GM19455 (cell line): ENCODE measurements around the gene SELENOM.
"Not testable (repeated sequence)": the region's sequence is repeated elsewhere in the genome, so short reads cannot be mapped to it uniquely, and the experiment has no call there.

Experiments used
- ATAC-seq: cut with Tn5 transposase; IDR thresholded peaks from one replicate; pipeline ENCODE4 v1.9.1; 2021; ENCODE audit not compliant: unreplicated experiment

SELENOM gene

DNA sequence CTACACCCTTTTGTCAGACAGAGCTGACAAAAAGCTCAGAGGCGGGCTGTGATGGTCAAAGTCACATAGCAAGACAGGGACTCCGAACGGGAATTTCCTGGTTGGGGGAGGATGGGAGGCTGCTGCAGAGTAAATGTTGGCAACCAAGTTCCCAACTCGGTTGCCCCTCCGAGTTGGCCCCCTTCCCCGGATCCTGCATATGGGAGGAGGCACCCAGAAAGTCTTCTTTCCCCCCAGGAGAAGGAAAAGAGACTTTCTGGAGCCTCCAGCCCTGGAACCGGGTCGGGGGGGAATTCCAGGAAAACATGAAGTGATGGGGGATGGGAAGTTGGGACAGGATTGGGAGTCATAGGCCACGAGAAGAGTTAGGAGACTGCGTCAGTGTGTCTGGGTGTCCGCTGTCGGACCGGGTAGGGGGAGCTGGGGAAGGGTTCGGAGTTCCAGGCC is 614 bp downstream of the SELENOM start:
- ATAC-seq = no peak

DNA sequence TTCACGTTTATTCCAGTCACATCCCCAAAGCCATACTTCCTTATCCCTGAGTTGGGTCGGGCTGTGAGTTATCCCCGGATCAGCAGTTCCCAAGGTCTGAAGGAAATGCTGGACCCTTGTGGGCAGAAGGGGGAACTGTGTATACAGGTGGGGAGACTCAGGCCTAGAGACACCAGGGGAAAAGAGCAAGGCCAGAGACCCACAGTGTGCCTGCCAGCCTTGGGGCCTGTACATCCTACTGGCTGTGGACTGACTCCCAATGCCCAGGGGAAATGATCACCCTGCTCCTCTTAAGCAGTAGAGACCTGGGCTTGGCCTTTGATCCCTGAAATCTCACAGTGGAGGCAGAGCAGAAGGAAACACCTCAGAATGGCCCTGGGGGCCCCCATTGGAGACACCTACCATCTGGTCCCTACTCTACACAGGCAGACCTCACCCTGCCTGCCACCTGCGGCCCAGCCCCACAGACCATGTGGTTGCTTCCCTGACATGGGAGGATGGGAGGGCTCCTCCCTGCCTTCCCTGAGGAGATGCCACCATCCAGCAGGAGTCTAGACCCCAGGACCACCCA is 1.3 kb downstream of the SELENOM start:
- ATAC-seq = no peak

DNA sequence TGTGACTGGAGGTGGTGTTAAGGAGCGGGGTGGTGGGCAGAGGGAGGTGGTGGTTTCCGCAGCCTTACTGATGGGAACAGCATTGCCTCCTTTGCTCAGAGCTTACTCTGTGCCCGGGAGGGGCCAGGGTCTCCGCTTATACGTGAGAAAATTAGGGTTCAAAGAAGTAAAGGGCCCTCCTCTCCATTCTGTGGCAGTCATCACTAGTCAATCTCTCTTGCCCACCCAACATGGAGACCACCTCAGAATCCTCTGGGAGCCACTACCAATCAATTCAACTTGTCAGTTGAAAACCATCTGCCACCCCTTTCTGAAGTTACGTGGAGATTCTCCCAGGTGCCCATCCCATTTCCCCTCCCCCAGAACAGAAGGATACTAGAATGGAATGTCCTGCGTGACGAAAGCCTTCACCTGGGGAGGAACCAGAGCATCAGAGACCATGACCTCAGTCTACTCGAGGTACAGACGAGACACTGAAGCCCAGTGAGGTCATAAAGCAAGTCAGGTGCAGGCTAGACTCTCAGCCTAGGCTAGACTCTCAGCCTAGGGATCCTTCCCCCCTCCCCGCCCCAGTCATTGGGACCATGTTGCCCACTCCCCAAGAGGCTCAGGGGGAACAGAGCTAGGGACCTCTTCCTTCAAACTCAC is 2.0 kb downstream of the SELENOM start:
- ATAC-seq = no peak

DNA sequence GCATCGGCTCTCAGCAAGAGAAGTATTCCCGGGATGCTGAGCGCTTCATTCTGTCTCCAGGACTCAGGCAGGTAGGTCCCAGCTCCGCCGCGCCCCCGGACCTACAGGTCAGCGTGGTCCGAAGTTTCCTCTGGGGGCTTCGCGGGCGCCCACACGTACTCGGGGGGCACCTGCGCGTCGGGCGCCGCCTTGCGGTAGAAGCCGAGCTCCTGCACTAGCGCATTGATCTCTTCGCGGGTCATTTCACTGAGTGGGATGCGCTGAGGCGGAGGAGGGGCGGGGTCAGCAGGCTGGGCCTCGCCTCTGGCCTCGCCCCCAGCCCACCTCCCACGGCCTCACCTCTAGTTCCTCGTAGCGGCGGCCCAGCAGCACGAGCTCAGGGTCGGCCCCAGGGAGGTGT is 2.5 kb downstream of the SELENOM start:
- ATAC-seq = no peak

DNA sequence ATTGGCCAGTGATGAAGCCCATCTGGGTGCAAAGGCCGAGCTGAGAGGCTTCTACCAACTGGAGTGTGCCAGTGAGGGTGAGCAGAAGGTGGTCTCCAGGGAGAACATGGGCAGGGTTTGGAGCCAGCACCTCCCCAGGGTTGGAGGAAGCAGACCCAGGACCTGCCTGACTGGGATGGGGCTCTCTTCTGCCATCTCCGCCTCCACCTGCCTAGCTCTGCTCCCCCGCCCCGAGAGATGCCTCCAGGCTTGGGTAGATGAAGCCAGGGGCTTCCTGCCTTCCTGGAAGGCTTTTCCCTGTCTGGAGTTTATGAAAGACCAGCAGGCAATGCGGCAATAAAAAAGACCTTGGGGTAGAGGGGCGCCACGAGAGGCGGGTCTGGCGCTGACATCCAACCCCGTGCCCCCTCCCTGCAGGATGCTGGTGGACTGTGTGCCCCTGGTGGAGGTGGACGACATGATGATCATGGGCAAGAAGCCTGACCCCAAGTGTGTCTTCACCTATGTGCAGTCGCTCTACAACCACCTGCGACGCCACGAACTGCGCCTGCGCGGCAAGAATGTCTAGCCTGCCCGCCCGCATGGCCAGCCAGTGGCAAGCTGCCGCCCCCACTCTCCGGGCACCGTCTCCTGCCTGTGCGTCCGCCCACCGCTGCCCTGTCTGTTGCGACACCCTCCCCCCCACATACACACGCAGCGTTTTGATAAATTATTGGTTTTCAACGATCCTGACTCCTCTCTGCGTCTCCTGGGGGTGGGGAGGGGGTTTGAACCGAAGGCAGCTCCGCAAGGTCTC is 3.3 kb downstream of the SELENOM start:
- ATAC-seq = no peak

DNA sequence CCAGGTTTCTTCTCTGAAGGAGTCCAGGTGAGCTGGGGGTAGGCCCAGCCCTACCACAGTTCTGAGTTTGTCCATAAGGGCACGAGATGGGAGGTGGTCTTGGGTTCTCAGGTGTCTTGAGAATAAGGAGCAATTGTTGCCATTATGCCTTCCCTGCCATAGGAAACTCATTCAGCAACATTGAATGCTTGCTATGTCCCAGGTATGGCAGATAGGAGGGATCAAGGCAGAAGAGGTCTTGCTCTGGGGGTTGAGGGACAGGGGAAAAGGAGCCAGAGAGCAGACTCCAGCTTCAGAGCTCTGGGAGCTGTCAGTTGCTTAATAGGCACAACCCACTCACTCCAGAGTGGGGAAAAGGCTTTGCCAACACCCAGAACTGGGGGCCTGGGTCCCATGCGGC is 4.3 kb downstream of the SELENOM start:
- no peak for ATAC-seq

DNA sequence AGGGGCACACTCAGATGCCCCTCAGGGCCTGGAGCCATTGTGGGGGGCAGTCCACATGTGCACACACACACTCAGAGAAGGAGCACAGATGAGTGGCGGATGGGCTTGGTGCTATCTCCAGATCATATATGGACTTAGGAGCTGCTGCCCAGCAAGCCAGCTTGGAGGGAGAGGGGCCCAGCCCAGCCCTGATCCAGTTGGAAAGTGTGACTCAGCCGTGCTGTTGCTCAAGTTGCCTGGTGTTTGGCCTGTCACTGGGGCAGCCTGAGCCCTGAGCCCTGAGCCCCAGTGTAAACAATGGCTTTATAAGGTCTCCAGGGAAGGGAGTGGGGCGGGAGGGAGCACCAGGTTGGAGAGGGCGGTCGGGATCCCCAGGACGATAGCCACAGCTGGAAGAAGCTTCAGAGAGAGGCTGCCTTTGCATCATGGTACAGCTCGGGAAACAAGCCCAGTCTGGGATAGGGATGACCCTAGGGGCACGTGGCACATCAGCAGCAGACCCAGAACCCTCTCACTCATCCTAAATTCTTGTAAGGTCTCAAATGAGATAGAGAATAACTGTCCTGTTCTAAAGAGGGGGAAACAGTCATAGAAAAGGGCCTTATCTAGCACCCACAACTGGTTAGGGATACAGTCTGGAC is 4.8 kb downstream of the SELENOM start:
- no peak for ATAC-seq

DNA sequence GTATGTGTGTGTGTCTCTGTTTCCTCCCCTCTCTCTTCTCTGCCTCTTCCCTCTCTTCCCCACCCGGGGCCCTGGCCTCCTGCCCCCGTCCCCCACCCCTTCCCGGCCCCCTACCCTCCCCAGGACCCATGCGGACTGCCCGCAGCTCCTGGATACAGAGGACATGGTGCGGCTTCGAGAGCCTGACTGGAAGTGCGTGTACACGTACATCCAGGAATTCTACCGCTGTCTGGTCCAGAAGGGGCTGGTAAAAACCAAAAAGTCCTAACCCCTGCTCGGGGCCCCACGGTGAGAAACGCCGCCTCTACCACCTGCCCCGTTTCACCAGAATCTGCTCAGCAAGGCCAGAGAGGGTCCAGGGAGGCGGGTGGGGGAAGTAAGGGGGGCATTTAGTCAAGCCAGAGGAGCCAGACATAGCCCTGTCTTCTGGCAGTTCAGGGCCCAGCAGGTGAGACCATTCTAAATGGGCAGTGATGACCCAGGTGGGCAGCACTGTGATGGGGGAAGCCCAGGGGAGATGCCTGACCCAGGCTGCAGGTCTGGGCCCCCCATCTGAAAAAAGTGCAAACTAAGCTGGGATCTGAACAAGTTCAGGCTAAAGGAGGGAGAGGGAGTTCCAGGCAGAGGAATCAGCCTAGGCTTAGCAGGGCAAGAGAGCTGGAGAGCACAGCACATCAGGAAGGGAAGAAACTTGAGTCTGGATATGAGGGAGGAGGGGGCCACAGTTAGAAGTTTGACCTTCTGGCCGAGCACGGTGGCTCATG is 6.4 kb downstream of the SELENOM start:
- ATAC-seq = no peak

DNA sequence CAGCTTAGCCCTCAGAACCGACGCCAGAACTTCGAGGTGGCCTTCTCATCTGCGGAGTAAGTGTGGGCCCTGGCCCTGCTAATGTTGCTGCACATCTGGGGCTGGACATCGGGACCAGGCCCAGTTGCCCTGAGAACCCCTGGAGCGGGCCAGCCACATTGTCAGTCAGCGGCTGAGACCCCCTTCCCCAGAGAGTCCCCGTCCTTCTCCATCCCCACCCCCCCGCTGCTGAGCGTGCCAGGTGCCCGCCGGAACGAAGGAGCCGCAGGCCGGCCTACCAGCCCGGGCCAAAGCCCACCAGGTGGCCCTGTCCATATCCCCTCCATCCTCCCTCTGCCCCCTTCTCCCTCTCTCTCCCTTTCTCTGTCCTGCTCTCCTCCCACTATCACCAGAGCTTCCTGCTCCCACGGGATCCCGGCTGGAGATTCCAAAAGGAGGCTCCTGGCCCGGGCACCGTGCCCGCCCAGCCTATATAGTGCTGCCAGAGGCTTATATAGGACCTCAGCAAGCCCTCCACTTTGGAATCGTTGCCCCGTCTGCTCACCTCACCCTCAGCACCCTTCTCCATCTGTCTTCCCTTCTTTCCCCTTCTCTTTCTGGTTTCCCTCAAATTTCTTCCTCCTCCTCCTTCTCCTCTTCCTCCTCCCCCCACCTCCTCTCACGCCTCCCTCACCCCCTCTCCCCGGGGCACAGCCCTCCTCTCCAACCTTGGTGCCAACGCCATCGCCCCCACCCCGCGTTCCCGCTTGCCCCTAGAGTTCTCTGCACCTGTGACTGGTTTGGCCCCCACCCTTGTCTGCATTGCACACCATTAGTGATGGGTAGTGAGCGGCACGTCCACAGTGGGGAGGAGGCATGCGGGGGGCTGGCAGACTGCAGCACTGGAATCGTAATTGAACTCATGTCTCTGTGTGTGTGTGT is 7.3 kb downstream of the SELENOM start:
- ATAC-seq = no peak

DNA sequence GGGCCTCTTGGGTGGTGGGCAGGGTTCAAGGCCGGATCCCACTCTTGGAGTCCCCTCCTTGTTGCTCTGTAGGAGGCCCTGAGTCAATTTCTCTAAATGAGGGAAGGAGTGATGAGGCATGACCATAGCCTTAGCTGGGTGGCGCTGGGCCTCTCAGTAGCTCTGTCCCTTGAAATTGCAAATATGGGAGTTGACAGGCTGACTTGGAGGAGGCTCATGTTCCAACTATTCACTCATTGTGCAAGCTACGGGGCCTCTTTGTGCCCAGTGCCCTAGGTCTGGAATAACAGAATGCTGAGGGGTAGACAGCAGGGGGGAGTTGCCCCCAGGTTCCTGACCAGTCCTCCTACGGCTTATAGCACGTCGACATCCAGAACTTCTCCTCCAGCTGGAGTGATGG is 8.0 kb downstream of the SELENOM start:
- ATAC-seq = no peak

DNA sequence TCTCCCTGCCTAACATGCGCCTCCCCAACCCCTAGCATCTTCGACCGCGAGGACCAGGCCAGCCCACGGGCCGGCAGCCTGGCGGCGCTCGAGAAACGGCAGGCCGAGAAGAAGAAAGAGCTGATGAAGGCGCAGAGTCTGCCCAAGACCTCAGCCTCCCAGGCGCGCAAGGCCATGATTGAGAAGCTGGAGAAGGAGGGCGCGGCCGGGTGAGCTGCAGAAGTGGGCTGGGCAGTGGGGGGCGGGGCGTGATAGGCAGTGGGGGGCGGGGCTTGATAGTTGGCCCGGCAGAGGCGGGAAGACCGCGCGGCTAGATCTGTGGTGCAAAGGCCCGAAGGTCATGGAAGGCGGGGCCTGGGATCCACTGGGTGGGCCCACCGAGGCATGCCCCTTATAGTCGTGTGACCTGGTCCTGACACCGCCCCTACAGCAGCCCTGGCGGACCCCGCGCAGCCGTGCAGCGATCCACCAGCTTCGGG is 8.7 kb downstream of the SELENOM start:
- ATAC-seq = no peak

DNA sequence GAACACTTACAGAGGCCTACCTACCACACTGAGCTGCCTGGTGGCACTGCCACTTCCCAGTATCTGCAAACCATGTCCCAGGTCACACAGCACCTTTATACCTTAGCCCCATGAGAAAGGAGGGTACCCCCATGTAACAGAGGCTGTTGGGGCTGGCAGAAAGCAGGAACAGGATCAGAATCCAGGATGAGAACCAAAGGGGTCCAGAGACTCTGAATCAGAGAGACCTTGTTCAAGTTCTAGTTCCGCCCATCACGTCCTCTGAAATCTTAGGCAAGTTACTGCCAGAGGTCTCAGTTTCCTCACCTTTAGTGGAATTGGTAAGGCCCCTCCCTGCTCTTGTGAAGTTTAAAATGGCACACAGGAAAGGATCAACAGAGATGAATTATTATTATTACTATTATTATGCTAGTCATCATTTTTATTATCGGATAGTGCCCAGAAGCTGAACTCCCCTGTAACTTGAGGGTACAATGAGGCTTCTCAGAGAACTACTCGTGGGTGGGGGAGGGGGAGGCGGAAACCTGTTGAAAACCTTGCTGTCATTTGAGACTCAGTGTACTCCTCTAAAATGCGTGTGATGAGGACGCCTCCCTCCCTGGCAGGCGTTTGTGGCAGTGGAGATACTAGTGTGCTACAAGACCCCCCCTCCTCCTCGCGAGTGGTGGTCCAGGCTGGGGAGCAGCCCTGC is 9.3 kb downstream of the SELENOM start:
- ATAC-seq = no peak

DNA sequence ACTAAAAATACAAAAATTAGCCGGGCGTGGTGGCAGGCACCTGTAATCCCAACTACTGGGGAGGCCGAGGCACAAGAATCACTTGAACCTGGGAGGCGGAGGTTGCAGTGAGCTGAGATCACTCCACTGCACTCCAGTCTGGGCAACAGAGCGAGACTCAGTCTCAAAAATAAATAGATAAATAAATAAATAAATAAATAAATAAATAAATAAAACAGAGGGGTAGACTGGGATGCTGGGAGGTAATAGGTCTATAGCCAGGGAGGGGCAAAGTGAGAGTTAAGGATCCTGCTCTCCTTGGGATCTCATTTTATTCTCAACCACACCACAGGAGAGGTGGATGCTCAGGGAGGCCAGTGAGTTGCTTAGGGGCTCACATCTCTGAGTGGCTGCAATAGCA is 9.8 kb downstream of the SELENOM start:
- not testable (repeated sequence) for ATAC-seq

DNA sequence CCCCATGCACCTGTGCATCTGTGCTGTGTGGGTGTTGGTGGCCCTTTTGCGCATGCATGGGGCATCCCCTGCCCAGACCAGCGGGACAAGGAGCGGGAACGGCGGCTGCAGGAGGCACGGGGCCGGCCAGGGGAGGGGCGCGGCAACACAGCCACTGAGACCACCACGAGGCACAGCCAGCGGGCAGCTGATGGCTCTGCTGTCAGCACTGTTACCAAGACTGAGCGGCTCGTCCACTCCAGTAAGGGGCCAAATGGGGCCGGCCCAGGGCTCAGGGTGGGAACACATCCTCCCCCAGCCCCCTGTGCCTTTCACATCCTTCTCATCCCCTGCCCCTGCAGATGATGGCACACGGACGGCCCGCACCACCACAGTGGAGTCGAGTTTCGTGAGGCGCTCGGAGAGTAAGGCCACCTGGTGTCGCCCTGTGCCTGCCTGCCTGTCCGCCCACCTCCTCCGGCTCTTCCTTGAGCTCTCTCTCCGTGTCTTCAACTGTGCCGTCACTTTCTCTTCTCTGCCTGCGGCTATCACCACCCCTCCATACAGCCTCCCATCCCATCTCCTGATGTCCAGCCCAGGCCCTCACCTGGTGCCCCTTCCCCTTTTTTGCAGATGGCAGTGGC is 10.6 kb downstream of the SELENOM start:
- ATAC-seq = no peak

DNA sequence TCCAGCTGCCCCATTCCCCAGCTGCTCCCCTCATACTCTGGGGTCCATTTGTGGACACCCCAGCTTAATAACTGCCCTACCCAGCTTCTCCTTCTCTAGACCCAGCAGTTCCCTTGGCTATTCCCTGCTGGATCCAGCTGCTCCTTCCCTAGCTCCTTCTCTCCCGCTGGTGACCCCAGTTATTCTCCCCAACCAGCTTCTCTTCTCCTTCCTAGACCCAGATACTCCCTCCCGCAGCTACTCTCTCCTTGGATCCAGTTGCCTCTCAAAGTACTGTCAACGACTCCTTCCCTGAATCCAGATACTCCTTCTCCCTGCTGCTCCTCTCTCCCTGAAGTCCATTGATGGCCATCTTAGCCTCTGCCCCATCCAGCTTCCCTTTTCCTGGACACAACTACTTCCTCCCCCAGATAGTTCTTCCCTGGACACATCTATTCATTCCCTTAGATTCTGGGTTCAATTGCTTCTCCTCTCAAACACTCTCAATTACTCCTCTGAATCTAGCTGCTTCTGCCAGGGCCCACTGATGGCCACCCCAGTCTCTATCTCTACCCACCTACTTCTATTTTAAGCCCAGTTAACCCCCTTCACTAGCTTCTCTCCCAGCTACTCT is 11.6 kb downstream of the SELENOM start:
- no peak for ATAC-seq

DNA sequence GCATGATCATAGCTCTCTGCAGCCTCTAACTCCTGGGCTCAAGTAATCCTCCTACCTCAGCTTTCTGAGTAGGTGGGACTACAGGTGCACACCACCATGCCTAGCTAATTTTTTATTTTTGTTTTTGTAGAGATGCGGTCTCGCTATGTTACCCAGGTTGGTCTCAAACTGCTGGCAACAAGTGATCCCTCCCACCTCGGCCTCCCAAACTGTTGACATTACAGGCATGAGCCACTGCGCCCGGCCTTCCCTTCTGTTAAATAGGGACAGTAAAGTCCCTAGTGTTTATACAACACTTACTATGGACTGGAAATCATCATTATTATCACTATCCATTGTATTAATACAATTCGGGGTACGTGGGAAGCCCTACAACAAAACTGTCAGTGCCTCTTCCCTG is 12.6 kb downstream of the SELENOM start:
- no peak for ATAC-seq

DNA sequence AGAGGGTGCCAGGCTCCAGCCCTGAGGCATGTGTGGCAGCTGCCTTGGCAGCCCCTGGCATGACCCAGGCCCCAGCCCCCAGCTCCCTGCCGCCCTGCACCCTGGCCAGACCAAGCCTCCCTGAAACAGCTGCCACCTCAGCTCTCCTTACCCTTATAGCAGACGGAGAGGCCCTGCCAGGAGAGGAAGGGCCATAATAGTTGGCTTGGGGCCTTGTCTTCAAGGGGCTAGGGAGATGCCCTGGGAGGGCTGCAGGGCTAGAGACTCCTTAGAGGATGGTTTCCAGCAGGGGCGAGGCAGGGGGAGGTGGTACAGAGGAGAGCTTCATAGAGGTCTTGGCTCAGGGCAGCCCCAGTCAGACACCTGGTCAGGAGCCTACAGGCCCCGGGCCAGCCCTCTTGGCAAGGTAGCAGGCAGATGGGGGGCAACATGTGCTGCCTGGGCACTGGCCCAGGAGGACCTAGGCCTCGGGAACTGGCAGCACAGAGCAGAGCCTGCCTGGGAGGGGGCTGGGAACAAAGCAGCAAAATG is 13.3 kb downstream of the SELENOM start:
- no peak for ATAC-seq
